Upper lobe of right lung (tissue), 1 donor: Measurements from ENCODE around the gene SLC49A3. TPM values are rescaled to one million over a fixed set of nuclear protein-coding genes. Genes with fewer than 3 reads are reported as not detected.
"Not testable (repeated sequence)": the region's sequence is repeated elsewhere in the genome, so short reads cannot be mapped to it uniquely, and the experiment has no call there.

Experiments
- ATAC-seq: fragments of 200-7000 bp; cut with Tn5 transposase; one replicate; pipeline ENCODE4 v1.9.1; 2020; ENCODE audit warnings: mild to moderate bottlenecking, moderate library complexity
- DNase-seq: peaks from one replicate; pipeline ENCODE4 v3.0.0-alpha.2; 2020
- H3K27ac ChIP-seq: fragments of 200-600 bp; one replicate; pipeline ENCODE4 v1.8.0; 2022
- H3K27me3 ChIP-seq: fragments of 200-600 bp; one replicate; pipeline ENCODE4 v1.8.0; 2022; ENCODE audit warnings: mild to moderate bottlenecking
- H3K36me3 ChIP-seq: fragments of 200-600 bp; one replicate; pipeline ENCODE4 v1.8.0; 2022
- H3K4me1 ChIP-seq: fragments of 200-600 bp; one replicate; pipeline ENCODE4 v1.8.0; 2022
- H3K4me3 ChIP-seq: fragments of 200-600 bp; one replicate; pipeline ENCODE4 v1.8.0; 2022; ENCODE audit warnings: mild to moderate bottlenecking
- H3K9me3 ChIP-seq: fragments of 200-600 bp; one replicate; pipeline ENCODE4 v1.8.0; 2022
- CTCF ChIP-seq: fragments of 200-600 bp; IDR thresholded peaks from one replicate; pipeline ENCODE4 v1.8.0; 2022; ENCODE audit warnings: antibody characterized with exemption
- intact Hi-C: fragments of 100-400 bp; cut with DNase I; formaldehyde crosslinking; loops from one replicate; pipeline ENCODE4 v1.11.0; 2022
- long read RNA-seq: library from polyadenylated mRNA; unstranded; transcript quantifications from one replicate; pipeline ENCODE4 v2.0.0, GENCODE V29; 2021
- total RNA-seq: library from RNA; stranded (reverse); fragmentation: NEBNext Ultra II Directional; extraction: Animal tissue kit (Norgen Biotek cat#: 25700); gene quantifications from one replicate; pipeline ENCODE4 v1.2.1, GENCODE V29; 2021
- donor health status: DM: no; HTN: yes; CAD: no; lungs with severe emphysema.

SLC49A3 gene
- total RNA-seq = 32.9 TPM
- long read RNA-seq, transcript SLC49A3-201 (10 exons, 2,123 nt) = major isoform, 12 of 55 reads
- long read RNA-seq, partial matches to known transcripts = 2 of 55 reads
- long read RNA-seq, other reads (novel, unspliced or antisense) = 40 of 55 reads

GRCh38 chr4:688854-689681, at the start of gene SLC49A3:
SLC49A3 (minus strand) TSS chr4:689151; CDS start chr4:689127, 24 bp downstream.
- Histone ChIP-seq H3K36me3 (no peaks in the 10 kb centered on the region), H3K27ac (peak within 1 kb of the TSS; percentile 88), H3K4me1 (peaks cover 28% of the 10 kb centered on the region), H3K27me3 (no peaks in the 10 kb centered on the region), H3K9me3 (no peaks in the 10 kb centered on the region), H3K4me3 (peak within 1 kb of the TSS; percentile 67)
- peak; percentile 80 for DNase-seq
- TF ChIP-seq CTCF = peak; percentile 2
- intact Hi-C loops = no loop called here
- peak; percentile 53 for ATAC-seq

GRCh38 chr4:736561-736960, 47.6 kb upstream of the SLC49A3 start:
- H3K9me3 ChIP-seq, ATAC-seq, H3K27ac ChIP-seq, DNase-seq, H3K4me1 ChIP-seq, H3K27me3 ChIP-seq, intact Hi-C loops, H3K4me3 ChIP-seq: not testable (repeated sequence)
- H3K36me3 ChIP-seq = peaks cover 71% of the 10 kb centered on the region

- no peak overlapping the region for H3K27ac ChIP-seq
- no peaks in the 10 kb centered on the region for H3K27me3 ChIP-seq
- no peak overlapping the region for H3K4me3 ChIP-seq
- DNase-seq (peak; percentile 55), ATAC-seq (no peak)
- H3K36me3 ChIP-seq = peaks cover 77% of the 10 kb centered on the region
- H3K4me1 ChIP-seq = no peaks in the 10 kb centered on the region
- TF ChIP-seq CTCF = no peak
- intact Hi-C loops = no loop called here
- no peaks in the 10 kb centered on the region for H3K9me3 ChIP-seq
These were observed 46.6 kb upstream of the SLC49A3 start for GRCh38 chr4:735583-735982.

- no peaks in the 10 kb centered on the region for H3K4me1 ChIP-seq
- H3K27me3 ChIP-seq = no peaks in the 10 kb centered on the region
- DNase-seq (no peak), ATAC-seq (no peak)
- H3K4me3 ChIP-seq = no peak overlapping the region
- no peak for TF ChIP-seq CTCF
- intact Hi-C loops = no loop called here
- H3K27ac ChIP-seq = no peak overlapping the region
- no peaks in the 10 kb centered on the region for H3K9me3 ChIP-seq
- peaks cover 72% of the 10 kb centered on the region for H3K36me3 ChIP-seq
These were observed 46.0 kb upstream of the SLC49A3 start for GRCh38 chr4:734951-735350.

- no peaks in the 10 kb centered on the region for H3K9me3 ChIP-seq
- intact Hi-C loops = no loop called here
- no peaks in the 10 kb centered on the region for H3K27me3 ChIP-seq
- no peak for ATAC-seq
- no peaks in the 10 kb centered on the region for H3K4me1 ChIP-seq
- H3K4me3 ChIP-seq = no peak overlapping the region
- TF ChIP-seq CTCF = no peak
- DNase-seq = no peak
- no peak overlapping the region for H3K27ac ChIP-seq
- peaks cover 63% of the 10 kb centered on the region for H3K36me3 ChIP-seq
These were observed 45.1 kb upstream of the SLC49A3 start for GRCh38 chr4:734075-734474.

GRCh38 chr4:733631-733980, 44.7 kb upstream of the SLC49A3 start:
- Histone ChIP-seq H3K4me1 (no peaks in the 10 kb centered on the region), H3K36me3 (peaks cover 61% of the 10 kb centered on the region), H3K4me3 (no peak overlapping the region), H3K9me3 (no peaks in the 10 kb centered on the region), H3K27me3 (no peaks in the 10 kb centered on the region), H3K27ac (no peak overlapping the region)
- TF ChIP-seq CTCF = no peak
- intact Hi-C loops = no loop called here
- DNase-seq (peak; percentile 49), ATAC-seq (no peak)
